Panc1 (cell line): Measurements from ENCODE around the gene EPYC.

ENCODE experiments used
- POLR2AphosphoS5 ChIP-seq: IDR thresholded peaks from 2 replicates; pipeline ENCODE4 v1.6.1; 2012; ENCODE audit warnings: mild to moderate bottlenecking, low read depth, low read length, moderate library complexity
- REST ChIP-seq, 2 experiments: IDR thresholded peaks; 2 replicates each; pipeline ENCODE4 v1.6.1; 2011 to 2012; ENCODE audit warnings: low read depth in 2 of 2, control low read depth in 1 of 2, low read length in 1 of 2, mild to moderate bottlenecking in 1 of 2, moderate library complexity in 1 of 2; ENCODE audit not compliant: insufficient read depth in 1 of 2
- SIN3A ChIP-seq: IDR thresholded peaks from 2 replicates; pipeline ENCODE4 v1.6.1; 2012; ENCODE audit warnings: low read depth, mild to moderate bottlenecking, low read length, moderate library complexity, borderline replicate concordance; ENCODE audit not compliant: insufficient read depth
- TF ChIP-seq, protein P1 (sequence below): fragments of 450-650 bp; IDR thresholded peaks from 2 replicates; pipeline ENCODE4 v1.5.1; 2017; ENCODE audit warnings: mild to moderate bottlenecking

DNA sequence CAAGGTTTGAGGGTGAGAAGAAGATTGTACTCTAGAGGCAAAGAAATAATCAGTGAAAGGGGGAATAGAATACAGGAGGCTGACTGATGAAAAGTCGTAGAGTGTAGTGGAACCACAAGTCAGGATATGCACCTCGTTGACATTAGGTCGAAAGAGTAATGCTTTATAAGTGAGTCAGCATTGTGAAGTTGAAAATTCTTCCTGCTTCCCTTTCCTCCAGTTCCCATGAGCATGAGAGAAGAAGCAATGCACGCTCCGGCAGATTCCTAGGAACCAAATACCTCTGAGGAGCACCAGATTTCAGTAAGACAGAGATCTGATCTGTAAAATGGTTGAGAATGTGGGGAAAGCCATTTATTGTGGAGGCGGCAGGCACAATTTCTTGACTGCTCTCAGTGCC is 66.3 kb downstream of the EPYC start:
- TF ChIP-seq, protein P1, sequence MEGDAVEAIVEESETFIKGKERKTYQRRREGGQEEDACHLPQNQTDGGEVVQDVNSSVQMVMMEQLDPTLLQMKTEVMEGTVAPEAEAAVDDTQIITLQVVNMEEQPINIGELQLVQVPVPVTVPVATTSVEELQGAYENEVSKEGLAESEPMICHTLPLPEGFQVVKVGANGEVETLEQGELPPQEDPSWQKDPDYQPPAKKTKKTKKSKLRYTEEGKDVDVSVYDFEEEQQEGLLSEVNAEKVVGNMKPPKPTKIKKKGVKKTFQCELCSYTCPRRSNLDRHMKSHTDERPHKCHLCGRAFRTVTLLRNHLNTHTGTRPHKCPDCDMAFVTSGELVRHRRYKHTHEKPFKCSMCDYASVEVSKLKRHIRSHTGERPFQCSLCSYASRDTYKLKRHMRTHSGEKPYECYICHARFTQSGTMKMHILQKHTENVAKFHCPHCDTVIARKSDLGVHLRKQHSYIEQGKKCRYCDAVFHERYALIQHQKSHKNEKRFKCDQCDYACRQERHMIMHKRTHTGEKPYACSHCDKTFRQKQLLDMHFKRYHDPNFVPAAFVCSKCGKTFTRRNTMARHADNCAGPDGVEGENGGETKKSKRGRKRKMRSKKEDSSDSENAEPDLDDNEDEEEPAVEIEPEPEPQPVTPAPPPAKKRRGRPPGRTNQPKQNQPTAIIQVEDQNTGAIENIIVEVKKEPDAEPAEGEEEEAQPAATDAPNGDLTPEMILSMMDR, result no peak
- no peak for TF ChIP-seq SIN3A
- TF ChIP-seq POLR2AphosphoS5, result no peak
- no peak for TF ChIP-seq REST (IDR thresholded peaks at IDR 0.05; ENCODE audit: insufficient read depth in 1 of 2, low read depth in 2 of 2, low read length in 1 of 2)
